GM12891 (cell line): ENCODE measurements around the gene PDGFC.

Experiments used
- POLR2A ChIP-seq: IDR thresholded peaks from 2 replicates; pipeline ENCODE4 v1.6.1; 2011; ENCODE audit warnings: low read depth, low read length, control low read depth
- POLR2AphosphoS5 ChIP-seq: IDR thresholded peaks from 2 replicates; pipeline ENCODE4 v1.6.1; 2011; ENCODE audit warnings: low read depth, low read length, control low read depth
- TAF1 ChIP-seq: IDR thresholded peaks from 2 replicates; pipeline ENCODE4 v1.6.1; 2011; ENCODE audit warnings: low read depth, low read length, control low read depth

DNA sequence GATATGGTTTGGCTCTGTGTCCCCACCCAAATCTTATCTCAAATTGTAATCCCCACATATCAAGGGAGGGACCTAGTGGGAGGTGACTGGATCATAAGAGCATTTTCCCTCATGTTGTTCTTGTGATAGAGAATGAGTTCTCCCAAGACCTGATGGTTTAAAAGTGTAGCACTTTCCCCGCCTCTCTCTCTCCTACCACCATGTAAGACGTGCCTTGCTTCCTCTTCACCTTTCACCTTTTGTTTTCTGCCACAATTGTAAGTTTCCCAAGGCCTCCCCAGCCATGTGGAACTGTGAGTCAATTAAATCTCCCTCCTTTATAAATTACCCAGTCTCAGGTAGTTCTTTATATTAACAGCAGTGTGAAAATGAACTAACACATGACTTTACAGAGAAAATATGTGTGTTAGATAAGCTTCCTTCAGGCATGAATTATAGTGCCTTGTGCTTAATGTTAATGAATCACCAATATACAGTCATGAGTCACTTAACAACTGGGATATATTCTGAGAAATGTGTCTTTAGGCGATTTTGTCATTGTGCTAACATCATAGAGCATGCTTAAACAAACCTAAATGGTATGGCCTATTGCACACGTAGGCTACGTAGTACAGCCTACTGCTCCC, 37.9 kb downstream of the PDGFC start:
- TF ChIP-seq TAF1 = no peak
- no peak for TF ChIP-seq POLR2A
- no peak for TF ChIP-seq POLR2AphosphoS5
